Peyer's patch (tissue), 4 donors: ENCODE measurements around the gene COQ9. TPM values are rescaled to one million over a fixed set of nuclear protein-coding genes. Genes with fewer than 3 reads are reported as not detected.
A peak's percentile ranks its signal among the peaks of the same experiment; 100 is the strongest.
"Not testable (repeated sequence)": the region's sequence is repeated elsewhere in the genome, so short reads cannot be mapped to it uniquely, and the experiment has no call there.

Source experiments
- DNase-seq, 3 donors: peaks; one replicate each; pipeline ENCODE4 v3.0.0-alpha.2; 2017 to 2019
- H3K27ac ChIP-seq, 4 donors: fragments of 200-600 bp; sonication (generic); one replicate each; pipeline ENCODE4 v1.5.1; 2016 to 2019
- H3K27me3 ChIP-seq, 2 donors: fragments of 200-600 bp; sonication (generic); one replicate each; pipeline ENCODE4 v1.5.1; 2019
- H3K36me3 ChIP-seq, 3 donors: fragments of 200-600 bp; sonication (generic); one replicate each; pipeline ENCODE4 v1.5.1; 2016 to 2019
- H3K4me1 ChIP-seq, 4 donors: fragments of 200-600 bp; sonication (generic); one replicate each; pipeline ENCODE4 v1.5.1; 2016 to 2019
- H3K4me3 ChIP-seq, 4 donors: fragments of 200-600 bp; sonication (generic); 1 replicate in 3 of 4; 2 replicates in 1 of 4; pipeline ENCODE4 v1.5.1; 2016 to 2019; ENCODE audit warnings: mild to moderate bottlenecking in 1 of 4
- H3K9me3 ChIP-seq, 4 donors: fragments of 200-600 bp; sonication (generic); one replicate each; pipeline ENCODE4 v1.5.1; 2016 to 2019; ENCODE audit warnings: mild to moderate bottlenecking in 1 of 4
- CTCF ChIP-seq, 6 experiments: fragments of 450-650 bp in 4 of 6; fragments of 200-600 bp in 2 of 6; sonication (generic) in 1 of 6; IDR thresholded peaks; one replicate each; pipeline ENCODE4 v1.5.1; 2017 to 2019; ENCODE audit warnings: antibody characterized with exemption in 6 of 6, mild to moderate bottlenecking in 3 of 6, moderate library complexity in 1 of 6
- POLR2A ChIP-seq, 2 donors: fragments of 450-650 bp; IDR thresholded peaks; one replicate each; pipeline ENCODE4 v1.5.1; 2017; ENCODE audit warnings: antibody characterized with exemption in 2 of 2, mild to moderate bottlenecking in 2 of 2, moderate library complexity in 2 of 2
- total RNA-seq, 4 donors: library from RNA; depleted of rRNA; stranded (reverse); fragments of >200 nt; gene quantifications; one replicate each; pipeline ENCODE4 v1.1.0, GENCODE V29; 2016

COQ9 gene
- total RNA-seq, 4 donors from 2014 or later: 87.5 to 154 (median 122) TPM

- Histone ChIP-seq H3K4me1 (no peaks in the 10 kb centered on the region), H3K4me3 (no peak overlapping the region), H3K27me3 (no peaks in the 10 kb centered on the region), H3K9me3 (no peaks in the 10 kb centered on the region), H3K27ac (no peak overlapping the region), H3K36me3 (peaks cover 0 to 63% (median 0%) of the 10 kb centered on the region in 3 donors)
- TF ChIP-seq CTCF (IDR thresholded peaks at IDR 0.05) (no peak), POLR2A (IDR thresholded peaks at IDR 0.05) (no peak)
- DNase-seq: no peak
Measured at GRCh38 chr16:57427824-57428223, 19.5 kb upstream of the COQ9 start.

DNA sequence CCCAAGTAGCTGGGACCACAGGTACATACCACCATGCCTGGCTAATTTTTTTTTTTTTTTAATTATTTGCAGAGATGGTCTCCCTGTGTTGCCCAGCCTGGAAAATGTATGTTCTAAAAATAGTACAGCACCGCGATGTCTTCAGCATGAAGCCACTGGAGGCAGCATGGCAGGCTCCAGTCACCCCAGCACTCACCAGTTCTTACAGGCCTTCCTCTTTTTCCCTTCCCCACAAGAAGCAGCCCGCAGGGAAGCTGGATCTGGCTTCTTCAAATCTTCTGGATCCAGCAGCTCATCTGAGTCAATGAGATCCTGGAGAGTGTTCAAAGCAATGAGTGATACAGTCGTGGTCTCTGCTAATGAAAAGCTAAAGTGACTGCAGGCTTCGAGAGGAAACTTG lies 16.3 kb upstream of the COQ9 start:
- no peak for DNase-seq
- Histone ChIP-seq H3K4me1 (no peaks in the 10 kb centered on the region), H3K27ac (no peak overlapping the region), H3K9me3 (no peaks in the 10 kb centered on the region), H3K4me3 (no peak overlapping the region), H3K27me3 (no peaks in the 10 kb centered on the region), H3K36me3 (peaks cover 0 to 93% (median 0%) of the 10 kb centered on the region in 3 donors)
- no peak for TF ChIP-seq POLR2A (IDR thresholded peaks at IDR 0.05)
- no peak for TF ChIP-seq CTCF (IDR thresholded peaks at IDR 0.05)

- no peaks in the 10 kb centered on the region for H3K27me3 ChIP-seq
- no peaks in the 10 kb centered on the region for H3K4me1 ChIP-seq
- no peak for DNase-seq
- no peaks in the 10 kb centered on the region for H3K9me3 ChIP-seq
- H3K4me3 ChIP-seq: no peak overlapping the region
- peaks cover 0 to 91% (median 0%) of the 10 kb centered on the region in 3 donors for H3K36me3 ChIP-seq
- TF ChIP-seq CTCF (IDR thresholded peaks at IDR 0.05) (no peak), POLR2A (IDR thresholded peaks at IDR 0.05) (no peak)
- H3K27ac ChIP-seq: peak overlapping the region in 3 of 4 donors; percentile 23 to 68 (median 50)
Measured at GRCh38 chr16:57432505-57432904, 14.8 kb upstream of the COQ9 start.

DNA sequence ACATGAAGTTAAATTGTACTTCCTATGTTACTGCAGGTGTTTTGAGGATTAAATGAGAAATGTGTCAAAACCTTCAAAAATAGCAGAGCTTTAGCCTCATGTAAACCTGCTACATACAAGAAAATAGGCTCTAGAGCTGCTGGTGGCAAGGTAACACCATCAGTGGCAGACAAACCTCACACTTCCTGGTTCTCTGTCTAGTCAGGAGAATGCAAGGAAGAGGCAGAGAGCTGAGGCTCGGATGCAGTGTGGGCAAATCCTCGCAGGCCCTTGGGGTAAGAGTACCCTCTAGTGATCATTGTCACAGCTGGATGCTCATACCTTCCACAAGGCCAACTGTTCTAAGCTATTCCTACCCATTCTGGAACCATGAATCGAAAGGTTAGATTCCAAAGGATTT lies 14.3 kb upstream of the COQ9 start:
- TF ChIP-seq CTCF (IDR thresholded peaks at IDR 0.05) (no peak), POLR2A (IDR thresholded peaks at IDR 0.05) (no peak)
- Histone ChIP-seq H3K4me3 (no peak overlapping the region), H3K27ac (peak overlapping the region in 2 of 4 donors; percentile 50 to 68), H3K9me3 (no peaks in the 10 kb centered on the region), H3K4me1 (no peaks in the 10 kb centered on the region), H3K36me3 (peaks cover 0 to 93% (median 0%) of the 10 kb centered on the region in 3 donors), H3K27me3 (no peaks in the 10 kb centered on the region)
- DNase-seq: no peak

- TF ChIP-seq POLR2A (IDR thresholded peaks at IDR 0.05) (no peak), CTCF (IDR thresholded peaks at IDR 0.05) (no peak)
- Histone ChIP-seq H3K9me3 (no peaks in the 10 kb centered on the region), H3K4me1 (no peaks in the 10 kb centered on the region), H3K27ac (no peak overlapping the region), H3K36me3 (peaks cover 0 to 93% (median 2%) of the 10 kb centered on the region in 3 donors), H3K27me3 (no peaks in the 10 kb centered on the region), H3K4me3 (no peak overlapping the region)
- DNase-seq: no peak
Measured at GRCh38 chr16:57434003-57434402, 13.3 kb upstream of the COQ9 start.

DNA sequence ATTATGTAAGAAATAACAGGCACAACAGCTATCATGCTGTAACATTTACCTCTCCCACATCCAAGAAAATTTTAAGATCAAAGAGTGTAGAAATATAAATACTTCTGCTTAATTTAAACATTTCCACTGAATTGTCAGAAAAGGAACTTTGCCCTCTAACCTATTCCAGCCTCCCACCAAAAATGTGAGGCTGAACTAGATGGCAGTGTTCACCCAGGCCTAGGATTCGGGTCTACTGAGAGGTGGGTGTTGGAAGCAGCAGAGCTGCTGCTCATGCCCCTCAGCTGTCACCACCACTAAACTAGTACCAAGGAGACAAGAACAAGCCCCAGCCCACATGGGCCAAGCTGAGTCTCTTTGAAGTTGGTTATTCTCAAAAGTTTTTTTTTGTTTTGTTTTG lies 11.4 kb upstream of the COQ9 start:
- Histone ChIP-seq H3K27ac (no peak overlapping the region), H3K27me3 (no peaks in the 10 kb centered on the region), H3K36me3 (peaks cover 0 to 95% (median 3%) of the 10 kb centered on the region in 3 donors), H3K9me3 (peaks cover 0 to 6% (median 0%) of the 10 kb centered on the region in 4 donors), H3K4me1 (no peaks in the 10 kb centered on the region), H3K4me3 (no peak overlapping the region)
- no peak for TF ChIP-seq CTCF (IDR thresholded peaks at IDR 0.05)
- no peak for TF ChIP-seq POLR2A (IDR thresholded peaks at IDR 0.05)
- no peak for DNase-seq

DNA sequence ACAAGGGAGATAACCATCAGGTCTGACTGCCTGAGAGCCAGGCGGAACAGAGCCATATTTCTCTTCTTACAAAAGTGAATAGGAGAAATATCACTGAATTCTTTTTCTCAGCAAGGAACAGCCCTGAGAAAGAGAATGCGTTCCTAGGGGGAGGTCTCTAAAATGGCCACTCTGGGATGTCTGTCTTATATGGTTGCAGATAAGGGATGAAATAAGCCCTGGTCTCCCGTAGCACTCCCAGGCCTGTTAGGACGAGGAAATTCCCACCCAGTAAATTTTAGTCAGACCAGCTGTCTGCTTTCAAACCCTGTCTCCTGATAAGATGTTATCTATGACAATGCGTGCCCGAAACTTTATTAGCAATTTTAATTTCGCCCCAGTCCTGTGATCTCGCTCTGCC lies 7.3 kb upstream of the COQ9 start:
- peaks cover 0 to 55% (median 3%) of the 10 kb centered on the region in 3 donors for H3K36me3 ChIP-seq
- not testable (repeated sequence) for H3K4me1 ChIP-seq, H3K9me3 ChIP-seq, DNase-seq, H3K4me3 ChIP-seq, H3K27me3 ChIP-seq, H3K27ac ChIP-seq

- H3K4me1 ChIP-seq, H3K9me3 ChIP-seq, H3K27me3 ChIP-seq, DNase-seq, H3K27ac ChIP-seq, H3K4me3 ChIP-seq: not testable (repeated sequence)
- peaks cover 0 to 49% (median 3%) of the 10 kb centered on the region in 3 donors for H3K36me3 ChIP-seq
Measured at GRCh38 chr16:57440551-57440950, 6.7 kb upstream of the COQ9 start.
